ENCODE results near the gene NDRG4. TPM values are rescaled to one million over a fixed set of nuclear protein-coding genes. Genes with fewer than 3 reads are reported as not detected.

Gene NDRG4
- total and polyA plus RNA-seq, 2 experiments from 2014 or later: 8.6 to 8.7 TPM

GRCh38 chr16:58455750-58456149 is 44.2 kb upstream of the NDRG4 start:
- H3K27ac ChIP-seq: no peak overlapping the region
- TF ChIP-seq EZH2 (IDR thresholded peaks at IDR 0.05; ENCODE audit: borderline replicate concordance) (no peak), CTCF (IDR thresholded peaks at IDR 0.05; ENCODE audit: poor library complexity) (no peak), EZH2phosphoT487 (IDR thresholded peaks at IDR 0.05; ENCODE audit: low read depth, severe bottlenecking, unreplicated experiment) (no peak)
- H3K4me2 ChIP-seq: no peak overlapping the region
- H3K4me3 ChIP-seq: no peak overlapping the region
- 87% methylated on average over 2 of the region's 2 CpGs for WGBS (ENCODE audit: low lambda C conversion rate, missing lambda C conversion rate)
- H3K79me2 ChIP-seq: no peaks in the 10 kb centered on the region
- H2AFZ ChIP-seq: no peak overlapping the region
- no peaks in the 10 kb centered on the region for H3K36me3 ChIP-seq (replicated peaks; ENCODE audit: insufficient read depth, low read depth)
- no peaks in the 10 kb centered on the region for H3K4me1 ChIP-seq (ENCODE audit: insufficient read depth)
- H3K27me3 ChIP-seq: peaks cover 5% of the 10 kb centered on the region
- no peaks in the 10 kb centered on the region for H3K9me2 ChIP-seq (replicated peaks; ENCODE audit: insufficient read depth)
- no peaks in the 10 kb centered on the region for H4K20me1 ChIP-seq (ENCODE audit: insufficient read depth, poor library complexity, severe bottlenecking)
- no peaks in the 10 kb centered on the region for H3K9me3 ChIP-seq (ENCODE audit: low read depth)
- no peak for DNase-seq (ENCODE audit: low spot score)

- Histone ChIP-seq H4K20me1 (ENCODE audit: insufficient read depth, poor library complexity, severe bottlenecking) (no peaks in the 10 kb centered on the region), H3K9me3 (ENCODE audit: low read depth) (no peaks in the 10 kb centered on the region), H3K4me2 (no peak overlapping the region), H2AFZ (no peak overlapping the region), H3K9me2 (replicated peaks; ENCODE audit: insufficient read depth) (no peaks in the 10 kb centered on the region), H3K36me3 (replicated peaks; ENCODE audit: insufficient read depth, low read depth) (no peaks in the 10 kb centered on the region), H3K27me3 (peaks cover 9% of the 10 kb centered on the region), H3K27ac (no peak overlapping the region), H3K4me1 (ENCODE audit: insufficient read depth) (no peaks in the 10 kb centered on the region), H3K79me2 (no peaks in the 10 kb centered on the region), H3K4me3 (no peak overlapping the region)
- 20% methylated on average over 3 of the region's 3 CpGs for WGBS (ENCODE audit: low lambda C conversion rate, missing lambda C conversion rate)
- no peak for DNase-seq (ENCODE audit: low spot score)
- no peak for TF ChIP-seq EZH2phosphoT487 (IDR thresholded peaks at IDR 0.05; ENCODE audit: low read depth, severe bottlenecking, unreplicated experiment)
- TF ChIP-seq CTCF (IDR thresholded peaks at IDR 0.05; ENCODE audit: poor library complexity): no peak
- no peak for TF ChIP-seq EZH2 (IDR thresholded peaks at IDR 0.05; ENCODE audit: borderline replicate concordance)
Measured at GRCh38 chr16:58456193-58456592, 43.8 kb upstream of the NDRG4 start.

GRCh38 chr16:58458606-58459343 is 41.2 kb upstream of the NDRG4 start:
- TF ChIP-seq CTCF (IDR thresholded peaks at IDR 0.05; ENCODE audit: poor library complexity) (no peak), EZH2phosphoT487 (IDR thresholded peaks at IDR 0.05; ENCODE audit: low read depth, severe bottlenecking, unreplicated experiment) (no peak), EZH2 (IDR thresholded peaks at IDR 0.05; ENCODE audit: borderline replicate concordance) (no peak)
- H3K9me3 ChIP-seq (ENCODE audit: low read depth): no peaks in the 10 kb centered on the region
- no peak overlapping the region for H3K4me3 ChIP-seq
- no peak overlapping the region for H3K4me2 ChIP-seq
- 87% methylated on average over 9 of the region's 10 CpGs for WGBS (ENCODE audit: low lambda C conversion rate, missing lambda C conversion rate)
- no peaks in the 10 kb centered on the region for H3K36me3 ChIP-seq (replicated peaks; ENCODE audit: insufficient read depth, low read depth)
- no peak overlapping the region for H3K27ac ChIP-seq
- H3K27me3 ChIP-seq: peaks cover 30% of the 10 kb centered on the region
- no peak overlapping the region for H2AFZ ChIP-seq
- no peaks in the 10 kb centered on the region for H3K79me2 ChIP-seq
- H3K4me1 ChIP-seq (ENCODE audit: insufficient read depth): no peaks in the 10 kb centered on the region
- no peaks in the 10 kb centered on the region for H3K9me2 ChIP-seq (replicated peaks; ENCODE audit: insufficient read depth)
- no peaks in the 10 kb centered on the region for H4K20me1 ChIP-seq (ENCODE audit: insufficient read depth, poor library complexity, severe bottlenecking)
- no peak for DNase-seq (ENCODE audit: low spot score)

All from hepatocyte (in vitro differentiated cells).